Osteoblast (primary cell): ENCODE results near the gene CARD11. TPM values are rescaled to one million over a fixed set of nuclear protein-coding genes. Genes with fewer than 3 reads are reported as not detected.

Experiments
- DNase-seq: peaks from one replicate; pipeline ENCODE4 v3.0.0; 2011; ENCODE audit warnings: low spot score, mixed read lengths; ENCODE audit not compliant: insufficient read length; ENCODE audit errors: missing footprints
- H2AFZ ChIP-seq: 2 replicates; pipeline ENCODE4 v1.6.0; 2011; ENCODE audit warnings: mild to moderate bottlenecking, low read length
- H3K27ac ChIP-seq: 2 replicates; pipeline ENCODE4 v1.5.1; 2011; ENCODE audit warnings: mild to moderate bottlenecking, low read depth, low read length, moderate library complexity
- H3K27me3 ChIP-seq: 2 replicates; pipeline ENCODE4 v1.6.0; 2012; ENCODE audit warnings: mild to moderate bottlenecking, control low read depth, inconsistent platforms, low read length, moderate library complexity; ENCODE audit not compliant: insufficient read depth
- H3K36me3 ChIP-seq: 2 replicates; pipeline ENCODE4 v1.5.1; 2011; ENCODE audit warnings: mild to moderate bottlenecking, low read length, control low read depth, moderate library complexity; ENCODE audit not compliant: insufficient read depth
- H3K4me1 ChIP-seq: 2 replicates; pipeline ENCODE4 v1.5.1; 2011; ENCODE audit warnings: mild to moderate bottlenecking, low read length, control low read depth, moderate library complexity; ENCODE audit not compliant: insufficient read depth
- H3K4me2 ChIP-seq: 2 replicates; pipeline ENCODE4 v1.6.0; 2011; ENCODE audit warnings: mild to moderate bottlenecking, low read length; ENCODE audit not compliant: insufficient read depth
- H3K4me3 ChIP-seq: fragments of 200-600 bp; sonication (generic); 3 replicates; pipeline ENCODE4 v1.5.1; 2012; ENCODE audit warnings: mild to moderate bottlenecking, low read length, inconsistent platforms; ENCODE audit not compliant: insufficient read depth
- H3K79me2 ChIP-seq: 2 replicates; pipeline ENCODE4 v1.6.0; 2012; ENCODE audit warnings: mild to moderate bottlenecking, low read length, control low read depth, inconsistent platforms; ENCODE audit not compliant: insufficient read depth
- H3K9me3 ChIP-seq: 2 replicates; pipeline ENCODE4 v1.5.1; 2011; ENCODE audit warnings: low read depth, low read length, control low read depth
- H4K20me1 ChIP-seq: 2 replicates; pipeline ENCODE4 v1.6.0; 2012; ENCODE audit warnings: mild to moderate bottlenecking, low read length, control low read depth; ENCODE audit not compliant: insufficient read depth
- CTCF ChIP-seq: IDR thresholded peaks from 2 replicates; pipeline ENCODE4 v1.5.1; 2011; ENCODE audit warnings: mild to moderate bottlenecking, low read depth, low read length, moderate library complexity; ENCODE audit errors: extremely low read depth
- total RNA-seq: library from RNA; depleted of rRNA; stranded (reverse); fragments of >200 nt; gene quantifications from 2 replicates; pipeline ENCODE4 v1.2.3, GENCODE V29; 2012

The CARD11 gene
- total RNA-seq, 1 donor, result not detected

GRCh38 chr7:2941216-2941859, 102.3 kb downstream of the CARD11 start:
- Histone ChIP-seq H3K4me1 (no peaks in the 10 kb centered on the region), H2AFZ (no peak overlapping the region), H4K20me1 (no peaks in the 10 kb centered on the region), H3K27me3 (peaks cover 3% of the 10 kb centered on the region), H3K9me3 (no peaks in the 10 kb centered on the region), H3K79me2 (no peaks in the 10 kb centered on the region), H3K4me2 (no peak overlapping the region), H3K27ac (no peak overlapping the region), H3K36me3 (no peaks in the 10 kb centered on the region), H3K4me3 (no peak overlapping the region)
- TF ChIP-seq CTCF, result no peak
- DNase-seq, result peak; percentile 34

GRCh38 chr7:2940466-2940865, 103.2 kb downstream of the CARD11 start:
- TF ChIP-seq CTCF, result no peak
- no peaks in the 10 kb centered on the region for H3K36me3 ChIP-seq
- peaks cover 3% of the 10 kb centered on the region for H3K27me3 ChIP-seq
- H4K20me1 ChIP-seq, result no peaks in the 10 kb centered on the region
- no peak overlapping the region for H3K4me2 ChIP-seq
- no peaks in the 10 kb centered on the region for H3K79me2 ChIP-seq
- H3K27ac ChIP-seq, result no peak overlapping the region
- no peak for DNase-seq
- H3K4me3 ChIP-seq, result no peak overlapping the region
- no peak overlapping the region for H2AFZ ChIP-seq
- H3K4me1 ChIP-seq, result no peaks in the 10 kb centered on the region
- H3K9me3 ChIP-seq, result no peaks in the 10 kb centered on the region

GRCh38 chr7:2939193-2939885, 104.3 kb downstream of the CARD11 start:
- no peaks in the 10 kb centered on the region for H3K4me1 ChIP-seq
- H3K4me2 ChIP-seq, result no peak overlapping the region
- H4K20me1 ChIP-seq, result no peaks in the 10 kb centered on the region
- peak; percentile 6 for DNase-seq
- H3K79me2 ChIP-seq, result no peaks in the 10 kb centered on the region
- H3K27me3 ChIP-seq, result peaks cover 3% of the 10 kb centered on the region
- no peaks in the 10 kb centered on the region for H3K9me3 ChIP-seq
- H3K27ac ChIP-seq, result no peak overlapping the region
- H3K4me3 ChIP-seq, result no peak overlapping the region
- no peak overlapping the region for H2AFZ ChIP-seq
- TF ChIP-seq CTCF, result no peak
- H3K36me3 ChIP-seq, result no peaks in the 10 kb centered on the region

- H3K27me3 ChIP-seq, result peaks cover 3% of the 10 kb centered on the region
- no peaks in the 10 kb centered on the region for H3K36me3 ChIP-seq
- no peak for TF ChIP-seq CTCF
- H2AFZ ChIP-seq, result no peak overlapping the region
- H3K79me2 ChIP-seq, result no peaks in the 10 kb centered on the region
- no peaks in the 10 kb centered on the region for H4K20me1 ChIP-seq
- DNase-seq, result no peak
- H3K4me1 ChIP-seq, result no peaks in the 10 kb centered on the region
- H3K9me3 ChIP-seq, result no peaks in the 10 kb centered on the region
- no peak overlapping the region for H3K4me3 ChIP-seq
- H3K4me2 ChIP-seq, result no peak overlapping the region
- no peak overlapping the region for H3K27ac ChIP-seq
Measured at GRCh38 chr7:2938514-2939192, 105.0 kb downstream of the CARD11 start.
